Fibroblast of mammary gland (primary cell): ENCODE data around the gene DGKH.

Experiments
- DNase-seq: peaks from one replicate; pipeline ENCODE4 v3.0.0-alpha.2; 2010; ENCODE audit warnings: low read depth
- H3K4me3 ChIP-seq: 2 replicates; pipeline ENCODE4 v1.5.1; 2011; ENCODE audit warnings: low read depth, mild to moderate bottlenecking, low read length, moderate library complexity; ENCODE audit not compliant: control insufficient read depth
- CTCF ChIP-seq: conservative IDR thresholded peaks from 2 replicates; pipeline ENCODE4 v1.5.1; 2011; ENCODE audit warnings: low read depth, low read length, inconsistent platforms; ENCODE audit not compliant: control insufficient read depth, insufficient read depth

Gene DGKH

GRCh38 chr13:42048342-42048683, at the start of gene DGKH:
Gene DGKH, plus strand, starts transcription at chr13:42048648. Its CDS starts 126 bp downstream, at chr13:42048774.
- DNase-seq, result no peak
- H3K4me3 ChIP-seq, result peak within 1 kb of the TSS; percentile 71
- TF ChIP-seq CTCF, result no peak

GRCh38 chr13:42000846-42001245, 47.6 kb upstream of the DGKH start:
- no peak for TF ChIP-seq CTCF
- H3K4me3 ChIP-seq, result no peak overlapping the region
- DNase-seq, result no peak

- peak; percentile 85 for DNase-seq
- no peak for TF ChIP-seq CTCF
Measured at GRCh38 chr13:42001580-42001979, 46.9 kb upstream of the DGKH start.

GRCh38 chr13:42002066-42002465, 46.4 kb upstream of the DGKH start:
- no peak for DNase-seq
- no peak for TF ChIP-seq CTCF

More at GRCh38 chr13:42001580-42001979, 46.9 kb upstream of the DGKH start:
- no peak overlapping the region for H3K4me3 ChIP-seq

GRCh38 chr13:42007844-42008243, 40.6 kb upstream of the DGKH start:
- no peak for TF ChIP-seq CTCF
- DNase-seq, result peak; percentile 44
- no peak overlapping the region for H3K4me3 ChIP-seq

More at GRCh38 chr13:42002066-42002465, 46.4 kb upstream of the DGKH start:
- H3K4me3 ChIP-seq, result no peak overlapping the region

GRCh38 chr13:42009057-42009456, 39.4 kb upstream of the DGKH start:
- no peak for DNase-seq
- TF ChIP-seq CTCF, result no peak
- H3K4me3 ChIP-seq, result no peak overlapping the region
